OCI-LY7 (cell line): ENCODE measurements around the gene TSPYL2. TPM values are rescaled to one million over a fixed set of nuclear protein-coding genes. Genes with fewer than 3 reads are reported as not detected.

Source experiments
- BruUV-seq: library from RNA; stranded (reverse); fragments of 400-500 nt; replicated peaks from 2 replicates; lab custom pipeline; 2021; lab: Mats Ljungman, UMichigan
- CTCF ChIA-PET: fragments of 300-600 bp; sonication (Branson Sonifier 250); formaldehyde crosslinking; loops from one replicate; lab custom pipeline; 2022; ENCODE audit warnings: antibody characterized with exemption; ENCODE audit not compliant: unreplicated experiment; lab: Charles Lee
- POLR2A ChIA-PET: fragments of 300-600 bp; sonication (Branson Sonifier 250); formaldehyde crosslinking; loops from one replicate; lab custom pipeline; 2022; ENCODE audit warnings: antibody characterized with exemption; lab: Charles Lee
- DNase-seq: peaks from one replicate; pipeline ENCODE4 v3.0.0-alpha.2; 2015; ENCODE audit warnings: low spot score
- H2AFZ ChIP-seq: fragments of 200-600 bp; sonication (generic), shearing (Covaris generic); 2 replicates; pipeline ENCODE4 v1.6.1; 2014; ENCODE audit warnings: mild to moderate bottlenecking, antibody characterized with exemption, low read length, moderate library complexity
- H3K27ac ChIP-seq: fragments of 200-600 bp; sonication (generic); 2 replicates; pipeline ENCODE4 v1.5.1; 2014; ENCODE audit warnings: mixed run types, low read depth, mild to moderate bottlenecking, moderate library complexity, low read length, inconsistent platforms; ENCODE audit not compliant: poor library complexity, severe bottlenecking
- H3K36me3 ChIP-seq: fragments of 200-600 bp; sonication (generic); 2 replicates; pipeline ENCODE4 v1.6.1; 2014; ENCODE audit warnings: mild to moderate bottlenecking, antibody characterized with exemption, low read length, moderate library complexity, mixed read lengths; ENCODE audit not compliant: insufficient read depth
- H3K4me1 ChIP-seq: fragments of 200-600 bp; sonication (generic); 2 replicates; pipeline ENCODE4 v1.5.1; 2014; ENCODE audit warnings: mild to moderate bottlenecking, low read length; ENCODE audit not compliant: insufficient read depth, poor library complexity, severe bottlenecking
- H3K4me2 ChIP-seq: fragments of 200-600 bp; sonication (generic); 2 replicates; pipeline ENCODE4 v1.6.1; 2014; ENCODE audit warnings: mild to moderate bottlenecking, low read length
- H3K4me3 ChIP-seq: fragments of 200-600 bp; sonication (generic); 2 replicates; pipeline ENCODE4 v1.5.1; 2014; ENCODE audit warnings: mild to moderate bottlenecking, low read depth, low read length; ENCODE audit not compliant: poor library complexity, severe bottlenecking
- H3K79me2 ChIP-seq: fragments of 200-600 bp; sonication (generic); 2 replicates; pipeline ENCODE4 v1.6.1; 2016; ENCODE audit warnings: low read depth, mild to moderate bottlenecking, low read length, moderate library complexity, mixed read lengths; ENCODE audit not compliant: insufficient read depth
- H3K9me2 ChIP-seq: fragments of 200-600 bp; sonication (generic); 2 replicates; pipeline ENCODE4 v1.6.1; 2016; ENCODE audit warnings: mild to moderate bottlenecking, low read length, mixed read lengths; ENCODE audit not compliant: insufficient read depth
- H3K9me3 ChIP-seq: fragments of 200-600 bp; sonication (generic); 2 replicates; pipeline ENCODE4 v1.6.1; 2014; ENCODE audit warnings: mild to moderate bottlenecking, mixed run types, low read length, mixed read lengths
- H4K20me1 ChIP-seq: fragments of 200-600 bp; sonication (generic); 2 replicates; pipeline ENCODE4 v1.6.1; 2014; ENCODE audit warnings: mild to moderate bottlenecking, antibody characterized with exemption, low read length, moderate library complexity, mixed read lengths; ENCODE audit not compliant: insufficient read depth
- EZH2phosphoT487 ChIP-seq: fragments of 200-600 bp; sonication (generic); IDR thresholded peaks from 2 replicates; pipeline ENCODE4 v1.6.1; 2018; ENCODE audit warnings: low read depth, borderline replicate concordance, mild to moderate bottlenecking, mixed run types, antibody characterized with exemption, low read length, moderate library complexity, mixed read lengths
- intact Hi-C: fragments of 100-400 bp; cut with micrococcal nuclease; formaldehyde crosslinking; loops from one replicate; pipeline ENCODE4 v1.10.0; 2022; ENCODE audit not compliant: unreplicated experiment
- total RNA-seq, 2 experiments: library from RNA; depleted of rRNA in 1 of 2; stranded (reverse); fragments of >200 nt in 1 of 2; shearing (Covaris generic) in 1 of 2; gene quantifications; 2 replicates each; pipeline ENCODE4 v1.2.3, GENCODE V29; 2014 to 2022
- TF ChIP-seq, protein P1 (sequence below): fragments of 200-600 bp; sonication (generic); conservative IDR thresholded peaks from 2 replicates; pipeline ENCODE4 v1.5.1; 2014; ENCODE audit warnings: mild to moderate bottlenecking, antibody characterized with exemption, low read length, moderate library complexity, mixed read lengths

Gene TSPYL2
- total RNA-seq, 2 experiments from 2014 or later: 21.7 to 22.0 TPM

DNA sequence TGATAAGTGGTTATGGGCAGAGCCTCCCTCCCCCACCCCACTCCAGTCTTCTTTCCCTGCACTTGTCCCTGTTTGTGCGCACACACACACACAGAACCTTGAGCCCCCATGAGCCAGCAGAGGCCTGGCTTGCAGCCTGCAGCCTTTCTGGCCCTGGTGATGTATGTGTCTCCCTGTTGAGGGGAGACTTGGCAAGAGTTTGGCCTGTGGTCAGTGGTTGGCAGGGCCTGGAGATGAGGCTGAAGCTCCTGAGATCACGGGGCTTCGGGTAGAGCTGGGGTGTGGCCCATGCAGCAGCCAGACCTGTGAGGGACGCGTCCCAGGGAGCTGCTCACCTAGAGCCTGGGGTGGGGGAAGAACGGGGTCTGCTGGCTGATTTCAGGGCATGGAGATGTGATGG, 31.3 kb upstream of the TSPYL2 start:
- Histone ChIP-seq H3K36me3 (no peaks in the 10 kb centered on the region), H4K20me1 (no peaks in the 10 kb centered on the region), H3K4me3 (no peak overlapping the region), H3K27ac (no peak overlapping the region), H2AFZ (no peak overlapping the region), H3K9me3 (no peaks in the 10 kb centered on the region), H3K4me1 (peaks cover 19% of the 10 kb centered on the region), H3K4me2 (peak overlapping the region; percentile 74), H3K9me2 (no peaks in the 10 kb centered on the region), H3K79me2 (no peaks in the 10 kb centered on the region)
- intact Hi-C loops: no loop called here
- TF ChIP-seq EZH2phosphoT487: no peak
- TF ChIP-seq, protein P1, sequence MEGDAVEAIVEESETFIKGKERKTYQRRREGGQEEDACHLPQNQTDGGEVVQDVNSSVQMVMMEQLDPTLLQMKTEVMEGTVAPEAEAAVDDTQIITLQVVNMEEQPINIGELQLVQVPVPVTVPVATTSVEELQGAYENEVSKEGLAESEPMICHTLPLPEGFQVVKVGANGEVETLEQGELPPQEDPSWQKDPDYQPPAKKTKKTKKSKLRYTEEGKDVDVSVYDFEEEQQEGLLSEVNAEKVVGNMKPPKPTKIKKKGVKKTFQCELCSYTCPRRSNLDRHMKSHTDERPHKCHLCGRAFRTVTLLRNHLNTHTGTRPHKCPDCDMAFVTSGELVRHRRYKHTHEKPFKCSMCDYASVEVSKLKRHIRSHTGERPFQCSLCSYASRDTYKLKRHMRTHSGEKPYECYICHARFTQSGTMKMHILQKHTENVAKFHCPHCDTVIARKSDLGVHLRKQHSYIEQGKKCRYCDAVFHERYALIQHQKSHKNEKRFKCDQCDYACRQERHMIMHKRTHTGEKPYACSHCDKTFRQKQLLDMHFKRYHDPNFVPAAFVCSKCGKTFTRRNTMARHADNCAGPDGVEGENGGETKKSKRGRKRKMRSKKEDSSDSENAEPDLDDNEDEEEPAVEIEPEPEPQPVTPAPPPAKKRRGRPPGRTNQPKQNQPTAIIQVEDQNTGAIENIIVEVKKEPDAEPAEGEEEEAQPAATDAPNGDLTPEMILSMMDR: no peak
- ChIA-PET POLR2A (no interaction called here), CTCF (no interaction called here)
- no TSS peak for BruUV-seq
- DNase-seq: no peak

DNA sequence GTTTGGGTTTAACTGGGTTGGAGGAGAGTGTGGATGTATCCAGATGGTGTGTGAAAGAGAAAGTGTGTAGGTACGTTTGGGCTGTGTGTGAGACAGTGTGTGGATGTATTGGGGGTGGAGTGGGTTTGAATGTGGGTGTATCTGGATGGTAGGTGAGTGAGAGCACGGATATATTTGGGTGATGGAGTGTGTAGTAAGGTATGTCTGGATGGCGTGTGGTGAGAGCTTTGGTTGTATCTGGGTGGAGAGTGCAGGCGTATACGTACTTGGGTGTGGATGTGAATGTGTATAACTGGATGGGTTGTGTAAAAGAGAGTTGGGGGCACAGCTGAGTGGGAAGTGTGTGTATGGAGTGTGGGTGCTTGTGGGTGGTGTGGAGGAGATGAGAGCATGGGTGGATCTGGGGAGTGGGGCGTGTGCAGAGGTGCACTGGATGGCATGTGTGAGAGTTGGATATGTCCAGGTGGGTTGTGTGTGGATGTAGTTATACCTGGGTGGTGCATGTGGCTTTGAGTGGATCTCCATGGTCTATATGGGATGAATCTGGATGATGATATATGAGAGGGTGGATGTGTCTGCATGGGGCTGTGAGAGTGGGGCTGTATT, 26.8 kb upstream of the TSPYL2 start:
- TF ChIP-seq, protein P1: no peak
- TF ChIP-seq EZH2phosphoT487: no peak

DNA sequence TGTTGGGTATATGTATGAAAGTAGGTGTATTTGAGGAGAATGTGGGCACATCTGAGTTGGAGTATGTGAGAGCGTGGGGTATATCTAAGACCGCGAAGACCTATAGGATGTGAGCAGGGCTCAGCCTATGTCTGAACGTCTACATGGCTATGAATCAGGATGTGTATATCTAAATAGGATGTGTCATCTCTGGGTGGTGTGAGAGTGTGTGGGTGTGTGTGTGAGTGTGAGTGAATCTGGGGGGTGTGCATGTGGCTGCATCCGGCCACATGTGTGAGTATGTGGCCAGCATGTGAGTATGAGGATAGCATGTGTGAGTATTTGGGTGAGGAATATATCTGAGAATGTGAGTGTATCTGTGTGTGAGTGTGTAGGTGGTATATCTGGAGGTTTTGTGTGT, 25.9 kb upstream of the TSPYL2 start:
- TF ChIP-seq EZH2phosphoT487: no peak
- TF ChIP-seq, protein P1: no peak
- intact Hi-C loops: no loop called here
- H3K36me3 ChIP-seq: no peaks in the 10 kb centered on the region
- H4K20me1 ChIP-seq: no peaks in the 10 kb centered on the region
- no peaks in the 10 kb centered on the region for H3K9me2 ChIP-seq
- no peak overlapping the region for H3K27ac ChIP-seq
- no peaks in the 10 kb centered on the region for H3K4me1 ChIP-seq
- no peak overlapping the region for H2AFZ ChIP-seq
- no peak for DNase-seq
- no peaks in the 10 kb centered on the region for H3K9me3 ChIP-seq
- no peak overlapping the region for H3K4me3 ChIP-seq
- POLR2A ChIA-PET: interaction anchor here (0.6 kb wide), 1 partner anchor 614 kb away, joined by 3 read pairs; no protein-coding TSS in a partner anchor
- no TSS peak for BruUV-seq
- H3K79me2 ChIP-seq: no peaks in the 10 kb centered on the region
- CTCF ChIA-PET: no interaction called here
- H3K4me2 ChIP-seq: no peak overlapping the region

More for the DNA sequence above, 26.8 kb upstream of the TSPYL2 start:
- Histone ChIP-seq H3K4me3 (no peak overlapping the region), H3K9me2 (no peaks in the 10 kb centered on the region), H4K20me1 (no peaks in the 10 kb centered on the region), H3K79me2 (no peaks in the 10 kb centered on the region), H3K4me2 (no peak overlapping the region), H3K36me3 (no peaks in the 10 kb centered on the region), H3K4me1 (peaks cover 1% of the 10 kb centered on the region), H3K27ac (no peak overlapping the region), H3K9me3 (no peaks in the 10 kb centered on the region), H2AFZ (no peak overlapping the region)
- BruUV-seq: no TSS peak
- intact Hi-C loops: no loop called here
- CTCF ChIA-PET: no interaction called here
- DNase-seq: no peak
- POLR2A ChIA-PET: no interaction called here
